ENCODE results near the gene CFAP44.

The CFAP44 gene

GRCh38 chr3:113423699-113424098, 17.6 kb downstream of the CFAP44 start:
- no peaks in the 10 kb centered on the region for H3K9me3 ChIP-seq (ENCODE audit: control insufficient read depth, low read length)
- H2AFZ ChIP-seq: no peak overlapping the region
- no peak overlapping the region for H3K27ac ChIP-seq
- H3K79me2 ChIP-seq: no peaks in the 10 kb centered on the region
- H3K36me3 ChIP-seq (ENCODE audit: control insufficient read depth, insufficient read depth, low read length): no peaks in the 10 kb centered on the region
- no peak overlapping the region for H3K9ac ChIP-seq
- no peaks in the 10 kb centered on the region for H3K27me3 ChIP-seq (ENCODE audit: control insufficient read depth, insufficient read depth, low read length)
- no peak overlapping the region for H3K4me3 ChIP-seq (ENCODE audit: low read depth, low read length)
- no peaks in the 10 kb centered on the region for H3K4me1 ChIP-seq
- H3K4me2 ChIP-seq (ENCODE audit: low read length): no peak overlapping the region
- TF ChIP-seq CTCF (IDR thresholded peaks at IDR 0.05): no peak

- Histone ChIP-seq H3K4me3 (ENCODE audit: low read depth, low read length) (no peak overlapping the region), H2AFZ (no peak overlapping the region), H3K9ac (no peak overlapping the region), H3K36me3 (ENCODE audit: control insufficient read depth, insufficient read depth, low read length) (no peaks in the 10 kb centered on the region), H3K27me3 (ENCODE audit: control insufficient read depth, insufficient read depth, low read length) (no peaks in the 10 kb centered on the region), H3K9me3 (ENCODE audit: control insufficient read depth, low read length) (no peaks in the 10 kb centered on the region), H3K4me1 (no peaks in the 10 kb centered on the region), H3K27ac (no peak overlapping the region), H3K4me2 (ENCODE audit: low read length) (no peak overlapping the region), H3K79me2 (no peaks in the 10 kb centered on the region)
- no peak for TF ChIP-seq CTCF (IDR thresholded peaks at IDR 0.05)
These were observed 20.2 kb downstream of the CFAP44 start for GRCh38 chr3:113421082-113421481.

- Histone ChIP-seq H2AFZ (no peak overlapping the region), H3K27ac (no peak overlapping the region), H3K27me3 (ENCODE audit: control insufficient read depth, insufficient read depth, low read length) (no peaks in the 10 kb centered on the region), H3K4me2 (ENCODE audit: low read length) (no peak overlapping the region), H3K9ac (no peak overlapping the region), H3K9me3 (ENCODE audit: control insufficient read depth, low read length) (no peaks in the 10 kb centered on the region), H3K36me3 (ENCODE audit: control insufficient read depth, insufficient read depth, low read length) (no peaks in the 10 kb centered on the region), H3K4me1 (no peaks in the 10 kb centered on the region), H3K4me3 (ENCODE audit: low read depth, low read length) (no peak overlapping the region), H3K79me2 (no peaks in the 10 kb centered on the region)
- TF ChIP-seq CTCF (IDR thresholded peaks at IDR 0.05): no peak
These were observed 31.6 kb downstream of the CFAP44 start for GRCh38 chr3:113409676-113410075.

DNA sequence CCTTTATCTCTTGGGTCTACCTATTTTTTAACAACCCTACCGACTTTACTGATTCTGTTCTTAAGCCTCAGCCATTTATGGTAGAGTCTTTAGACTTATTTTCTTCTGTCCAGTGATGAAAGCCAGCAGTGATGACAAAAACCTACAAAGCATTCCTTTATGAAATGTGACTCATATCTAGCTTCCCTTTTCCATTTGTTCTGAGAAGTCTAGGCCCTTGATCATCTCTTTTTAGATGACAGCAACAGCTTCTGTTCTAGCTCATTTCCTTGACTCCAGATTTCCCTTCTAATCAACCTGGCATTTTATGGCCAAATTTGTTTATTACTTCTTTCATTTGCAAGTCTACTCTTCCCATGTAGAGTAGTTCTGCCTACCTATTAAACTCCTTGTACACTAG, 36.1 kb downstream of the CFAP44 start:
- H3K9ac ChIP-seq: no peak overlapping the region
- H3K9me3 ChIP-seq (ENCODE audit: control insufficient read depth, low read length): no peaks in the 10 kb centered on the region
- no peaks in the 10 kb centered on the region for H3K4me1 ChIP-seq
- no peak overlapping the region for H3K4me2 ChIP-seq (ENCODE audit: low read length)
- peaks cover 3% of the 10 kb centered on the region for H3K36me3 ChIP-seq (ENCODE audit: control insufficient read depth, insufficient read depth, low read length)
- no peak for TF ChIP-seq CTCF (IDR thresholded peaks at IDR 0.05)
- no peak overlapping the region for H2AFZ ChIP-seq
- H3K4me3 ChIP-seq (ENCODE audit: low read depth, low read length): no peak overlapping the region
- no peaks in the 10 kb centered on the region for H3K79me2 ChIP-seq
- no peaks in the 10 kb centered on the region for H3K27me3 ChIP-seq (ENCODE audit: control insufficient read depth, insufficient read depth, low read length)
- H3K27ac ChIP-seq: no peak overlapping the region

- no peak overlapping the region for H3K4me3 ChIP-seq (ENCODE audit: low read depth, low read length)
- no peak overlapping the region for H2AFZ ChIP-seq
- no peak for TF ChIP-seq CTCF (IDR thresholded peaks at IDR 0.05)
- H3K9me3 ChIP-seq (ENCODE audit: control insufficient read depth, low read length): no peaks in the 10 kb centered on the region
- no peaks in the 10 kb centered on the region for H3K4me1 ChIP-seq
- H3K27me3 ChIP-seq (ENCODE audit: control insufficient read depth, insufficient read depth, low read length): no peaks in the 10 kb centered on the region
- H3K36me3 ChIP-seq (ENCODE audit: control insufficient read depth, insufficient read depth, low read length): peaks cover 3% of the 10 kb centered on the region
- H3K27ac ChIP-seq: no peak overlapping the region
- no peak overlapping the region for H3K4me2 ChIP-seq (ENCODE audit: low read length)
- H3K79me2 ChIP-seq: no peaks in the 10 kb centered on the region
- no peak overlapping the region for H3K9ac ChIP-seq
These were observed 36.7 kb downstream of the CFAP44 start for GRCh38 chr3:113404637-113405036.
